Measurements from ENCODE around the gene NEK1. TPM values are rescaled to one million over a fixed set of nuclear protein-coding genes. Genes with fewer than 3 reads are reported as not detected.

NEK1 gene
- total and polyA plus RNA-seq, 2 of the 8 experiments (the other 6 are each of a cell fraction or from before 2014, with no cell fraction given): 3.9 to 11.7 TPM

GRCh38 chr4:169485791-169486742, 126.3 kb downstream of the NEK1 start (continued):
- TF ChIP-seq RAD21 (IDR thresholded peaks at IDR 0.05 in 1 of 2, conservative IDR thresholded peaks at IDR 0.05 in 1 of 2; ENCODE audit: low read depth in 2 of 2, low read length in 2 of 2) (peak; percentile 88 to 89), GABPA (IDR thresholded peaks at IDR 0.05; ENCODE audit: borderline replicate concordance, insufficient read depth, low read length) (no peak), KDM4A (IDR thresholded peaks at IDR 0.05; ENCODE audit: low read depth, low read length, severe bottlenecking) (no peak), MAX (IDR thresholded peaks at IDR 0.05) (peak; percentile 29; the same call in 1 of the 2 replicates)
